ENCODE measurements around the gene FOXK1. TPM values are rescaled to one million over a fixed set of nuclear protein-coding genes. Genes with fewer than 3 reads are reported as not detected.

Gene FOXK1
- total and polyA plus RNA-seq, 9 of the 15 experiments (the other 6 are each of a cell fraction or from before 2014, with no cell fraction given), result 0.32 to 45.5 (median 8.1) TPM

DNA sequence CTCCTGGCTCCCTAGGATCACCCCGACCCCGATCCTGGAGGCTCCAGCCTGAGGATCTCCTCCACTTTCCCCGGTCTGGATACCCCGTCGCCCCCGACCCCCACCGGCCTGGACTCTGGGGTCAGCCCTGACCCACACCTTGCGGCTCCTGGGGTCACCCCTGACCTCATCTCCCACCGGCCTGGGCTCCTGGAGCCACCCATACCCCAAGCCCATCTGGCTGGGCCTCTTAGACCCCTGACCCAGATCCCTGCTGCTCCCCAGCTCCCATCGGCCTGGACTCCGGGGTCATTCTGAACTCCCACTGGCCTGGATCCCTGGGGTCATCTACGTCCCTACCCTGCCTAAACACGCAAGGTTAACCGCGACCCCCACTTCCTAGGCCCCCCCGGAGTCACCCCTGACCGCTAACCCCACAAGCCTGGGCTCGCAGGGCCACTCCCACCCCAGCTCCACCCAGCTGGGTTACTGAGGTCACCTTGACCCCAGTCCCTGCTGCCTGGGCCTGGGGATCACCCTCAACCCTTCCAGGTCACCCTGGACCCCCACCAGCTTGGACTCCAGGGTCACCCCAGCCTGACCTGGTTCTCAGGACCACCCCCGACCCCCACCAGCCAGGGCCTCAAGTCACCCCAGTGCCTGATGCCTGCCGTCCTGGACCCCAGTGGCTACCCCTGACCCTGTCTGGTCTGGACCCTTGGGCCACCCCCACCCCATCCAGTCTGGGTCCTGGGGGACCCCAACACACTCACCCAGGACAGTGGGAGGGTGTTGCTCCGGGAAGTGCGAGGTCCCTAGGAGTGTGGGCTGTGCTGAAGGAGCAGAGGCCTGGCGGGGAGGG lies 1.2 kb downstream of the FOXK1 start (continued):
- TF ChIP-seq PHB (CRISPR knock-in tag; IDR thresholded peaks at IDR 0.05), result no peak
- no peak for TF ChIP-seq RBM14 (IDR thresholded peaks at IDR 0.05; ENCODE audit: borderline replicate concordance, insufficient read depth, low read depth, low read length)
- no peak for TF ChIP-seq FOXA1 (IDR thresholded peaks at IDR 0.05; ENCODE audit: borderline replicate concordance)
- TF ChIP-seq POLR2B (IDR thresholded peaks at IDR 0.05; ENCODE audit: low read depth, partially characterized antibody), result no peak
- TF ChIP-seq PYGO2 (tag; IDR thresholded peaks at IDR 0.05), result no peak
- TF ChIP-seq, protein P1, sequence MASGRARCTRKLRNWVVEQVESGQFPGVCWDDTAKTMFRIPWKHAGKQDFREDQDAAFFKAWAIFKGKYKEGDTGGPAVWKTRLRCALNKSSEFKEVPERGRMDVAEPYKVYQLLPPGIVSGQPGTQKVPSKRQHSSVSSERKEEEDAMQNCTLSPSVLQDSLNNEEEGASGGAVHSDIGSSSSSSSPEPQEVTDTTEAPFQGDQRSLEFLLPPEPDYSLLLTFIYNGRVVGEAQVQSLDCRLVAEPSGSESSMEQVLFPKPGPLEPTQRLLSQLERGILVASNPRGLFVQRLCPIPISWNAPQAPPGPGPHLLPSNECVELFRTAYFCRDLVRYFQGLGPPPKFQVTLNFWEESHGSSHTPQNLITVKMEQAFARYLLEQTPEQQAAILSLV (tag; IDR thresholded peaks at IDR 0.05), result no peak
- no peak for TF ChIP-seq EHMT2 (IDR thresholded peaks at IDR 0.05)
- TF ChIP-seq, protein P2, sequence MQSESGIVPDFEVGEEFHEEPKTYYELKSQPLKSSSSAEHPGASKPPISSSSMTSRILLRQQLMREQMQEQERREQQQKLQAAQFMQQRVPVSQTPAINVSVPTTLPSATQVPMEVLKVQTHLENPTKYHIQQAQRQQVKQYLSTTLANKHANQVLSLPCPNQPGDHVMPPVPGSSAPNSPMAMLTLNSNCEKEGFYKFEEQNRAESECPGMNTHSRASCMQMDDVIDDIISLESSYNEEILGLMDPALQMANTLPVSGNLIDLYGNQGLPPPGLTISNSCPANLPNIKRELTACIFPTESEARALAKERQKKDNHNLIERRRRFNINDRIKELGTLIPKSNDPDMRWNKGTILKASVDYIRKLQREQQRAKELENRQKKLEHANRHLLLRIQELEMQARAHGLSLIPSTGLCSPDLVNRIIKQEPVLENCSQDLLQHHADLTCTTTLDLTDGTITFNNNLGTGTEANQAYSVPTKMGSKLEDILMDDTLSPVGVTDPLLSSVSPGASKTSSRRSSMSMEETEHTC (IDR thresholded peaks at IDR 0.05), result no peak
- no peak for TF ChIP-seq CAMTA2 (CRISPR knock-in tag; conservative IDR thresholded peaks at IDR 0.05)
- no peak for TF ChIP-seq ZNF124 (CRISPR knock-in tag; IDR thresholded peaks at IDR 0.05)
- TF ChIP-seq NR1H2 (CRISPR knock-in tag; IDR thresholded peaks at IDR 0.05), result no peak
- no peak for TF ChIP-seq MCM7 (IDR thresholded peaks at IDR 0.05)
- TF ChIP-seq ATF1 (CRISPR knock-in tag; IDR thresholded peaks at IDR 0.05), result no peak
- TF ChIP-seq ATF1 (tag; IDR thresholded peaks at IDR 0.05), result 0 out of 2 replicates have a peak, but pooled peaks have one; percentile 13
- no peak for TF ChIP-seq ZNF436 (CRISPR knock-in tag; IDR thresholded peaks at IDR 0.05)
- no peak for TF ChIP-seq XRCC4 (IDR thresholded peaks at IDR 0.05; ENCODE audit: extremely low read depth, insufficient read depth, insufficient read length)
- TF ChIP-seq KAT2B (IDR thresholded peaks at IDR 0.05; ENCODE audit: low read depth, low read length), result no peak
- no peak for TF ChIP-seq ZNF696 (CRISPR knock-in tag; conservative IDR thresholded peaks at IDR 0.05)
- TF ChIP-seq SRSF9 (IDR thresholded peaks at IDR 0.05; ENCODE audit: borderline replicate concordance, low read depth, low read length), result no peak
- 0 out of 4 replicates have a peak, but pooled peaks of 1 of the 2 experiments have one; percentile 27 for TF ChIP-seq HDAC1 (IDR thresholded peaks at IDR 0.05)
- TF ChIP-seq FOXP1 (CRISPR knock-in tag; IDR thresholded peaks at IDR 0.05), result no peak
- no peak for TF ChIP-seq TEAD2 (tag; IDR thresholded peaks at IDR 0.05)
- TF ChIP-seq RBM34 (IDR thresholded peaks at IDR 0.05; ENCODE audit: borderline replicate concordance, insufficient read depth, low read length), result no peak
- no peak for TF ChIP-seq SRSF7 (optimal IDR thresholded peaks at IDR 0.05; ENCODE audit: low read depth, low read length)
- TF ChIP-seq PHF21A (IDR thresholded peaks at IDR 0.05; ENCODE audit: borderline replicate concordance, low read depth), result no peak
- no peak for TF ChIP-seq ZNF174 (CRISPR knock-in tag; IDR thresholded peaks at IDR 0.05)
- no peak for TF ChIP-seq ZNF586 (CRISPR knock-in tag; conservative IDR thresholded peaks at IDR 0.05)
- no peak for TF ChIP-seq GABPA (tag; conservative IDR thresholded peaks at IDR 0.05; ENCODE audit: low read depth)
- TF ChIP-seq, protein P3, sequence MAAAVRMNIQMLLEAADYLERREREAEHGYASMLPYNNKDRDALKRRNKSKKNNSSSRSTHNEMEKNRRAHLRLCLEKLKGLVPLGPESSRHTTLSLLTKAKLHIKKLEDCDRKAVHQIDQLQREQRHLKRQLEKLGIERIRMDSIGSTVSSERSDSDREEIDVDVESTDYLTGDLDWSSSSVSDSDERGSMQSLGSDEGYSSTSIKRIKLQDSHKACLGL (CRISPR knock-in tag; IDR thresholded peaks at IDR 0.05; ENCODE audit: borderline replicate concordance, poor library complexity, severe bottlenecking), result no peak
- no peak for TF ChIP-seq KLF16 (IDR thresholded peaks at IDR 0.05)

Data from K562 (cell line).